Astrocyte (in vitro differentiated cells and primary cell): ENCODE data around the gene NR3C1. TPM values are rescaled to one million over a fixed set of nuclear protein-coding genes. Genes with fewer than 3 reads are reported as not detected.
A peak's percentile ranks its signal among the peaks of the same experiment; 100 is the strongest.

Experiments used
- DNase-seq: peaks from one replicate; pipeline ENCODE4 v3.0.0-alpha.2; 2010; ENCODE audit warnings: low read depth
- FAIRE-seq: peaks from 2 replicates; lab custom pipeline; 2011; peaks lifted over from hg19 to GRCh38; lab: Jason Lieb, UNC
- H2AFZ ChIP-seq: 2 replicates; pipeline ENCODE4 v1.6.0; 2012; ENCODE audit warnings: low read depth, low read length, inconsistent platforms
- H3K27ac ChIP-seq: 2 replicates; pipeline ENCODE4 v1.5.1; 2011; ENCODE audit warnings: low read depth, low read length, inconsistent platforms
- H3K27me3 ChIP-seq: 2 replicates; pipeline ENCODE4 v1.6.0; 2011; ENCODE audit warnings: low read length, inconsistent platforms; ENCODE audit not compliant: insufficient read depth
- H3K36me3 ChIP-seq: 2 replicates; pipeline ENCODE4 v1.5.1; 2011; ENCODE audit warnings: low read length, inconsistent platforms; ENCODE audit not compliant: insufficient read depth
- H3K4me1 ChIP-seq: 2 replicates; pipeline ENCODE4 v1.5.1; 2011; ENCODE audit warnings: low read length, inconsistent platforms; ENCODE audit not compliant: insufficient read depth
- H3K4me2 ChIP-seq: 2 replicates; pipeline ENCODE4 v1.6.0; 2012; ENCODE audit warnings: low read length, inconsistent platforms
- H3K4me3 ChIP-seq: 2 replicates; pipeline ENCODE4 v1.5.1; 2011; ENCODE audit warnings: low read depth, mild to moderate bottlenecking, low read length, inconsistent platforms; ENCODE audit not compliant: insufficient read depth
- H3K79me2 ChIP-seq: 2 replicates; pipeline ENCODE4 v1.6.0; 2012; ENCODE audit warnings: mild to moderate bottlenecking, low read length, inconsistent platforms; ENCODE audit not compliant: insufficient read depth
- H3K9ac ChIP-seq: 2 replicates; pipeline ENCODE4 v1.6.0; 2012; ENCODE audit warnings: mild to moderate bottlenecking, low read length, inconsistent platforms
- H3K9me3 ChIP-seq: 2 replicates; pipeline ENCODE4 v1.5.1; 2012; ENCODE audit warnings: low read depth, mild to moderate bottlenecking, low read length, inconsistent platforms; ENCODE audit not compliant: insufficient read depth
- H4K20me1 ChIP-seq: 2 replicates; pipeline ENCODE4 v1.6.0; 2012; ENCODE audit warnings: low read length, inconsistent platforms; ENCODE audit not compliant: insufficient read depth
- H3K27ac Mint-ChIP-seq: one replicate; pipeline ENCODE4 v1.8.0; 2021; ENCODE audit warnings: mild to moderate bottlenecking, mixed read lengths; ENCODE audit not compliant: unreplicated experiment
- H3K27me3 Mint-ChIP-seq: one replicate; pipeline ENCODE4 v1.8.0; 2021; ENCODE audit warnings: low read depth, mixed read lengths; ENCODE audit not compliant: unreplicated experiment
- H3K36me3 Mint-ChIP-seq: one replicate; pipeline ENCODE4 v1.8.0; 2021; ENCODE audit warnings: low read depth, mixed read lengths; ENCODE audit not compliant: unreplicated experiment
- H3K4me1 Mint-ChIP-seq: one replicate; pipeline ENCODE4 v1.8.0; 2021; ENCODE audit warnings: low read depth, mixed read lengths; ENCODE audit not compliant: unreplicated experiment
- H3K4me3 Mint-ChIP-seq: one replicate; pipeline ENCODE4 v1.8.0; 2021; ENCODE audit warnings: mild to moderate bottlenecking, moderate library complexity, mixed read lengths; ENCODE audit not compliant: unreplicated experiment
- H3K9me3 Mint-ChIP-seq: one replicate; pipeline ENCODE4 v1.8.0; 2021; ENCODE audit warnings: mild to moderate bottlenecking, mixed read lengths; ENCODE audit not compliant: unreplicated experiment
- EZH2 ChIP-seq: IDR thresholded peaks from 2 replicates; pipeline ENCODE4 v1.6.1; 2012; ENCODE audit warnings: mild to moderate bottlenecking, low read length, inconsistent platforms; ENCODE audit not compliant: insufficient read depth
- total RNA-seq: library from RNA; stranded (reverse); gene quantifications from 2 replicates; pipeline ENCODE4 v1.2.1, GENCODE V29; 2021
- TF ChIP-seq, protein P1 (sequence below): IDR thresholded peaks from 2 replicates; pipeline ENCODE4 v1.5.1; 2011; ENCODE audit warnings: low read depth, mild to moderate bottlenecking, inconsistent platforms, low read length, moderate library complexity; ENCODE audit not compliant: insufficient read depth

Gene NR3C1
- total RNA-seq, 1 donor from 2014 or later, result 35.4 TPM

DNA sequence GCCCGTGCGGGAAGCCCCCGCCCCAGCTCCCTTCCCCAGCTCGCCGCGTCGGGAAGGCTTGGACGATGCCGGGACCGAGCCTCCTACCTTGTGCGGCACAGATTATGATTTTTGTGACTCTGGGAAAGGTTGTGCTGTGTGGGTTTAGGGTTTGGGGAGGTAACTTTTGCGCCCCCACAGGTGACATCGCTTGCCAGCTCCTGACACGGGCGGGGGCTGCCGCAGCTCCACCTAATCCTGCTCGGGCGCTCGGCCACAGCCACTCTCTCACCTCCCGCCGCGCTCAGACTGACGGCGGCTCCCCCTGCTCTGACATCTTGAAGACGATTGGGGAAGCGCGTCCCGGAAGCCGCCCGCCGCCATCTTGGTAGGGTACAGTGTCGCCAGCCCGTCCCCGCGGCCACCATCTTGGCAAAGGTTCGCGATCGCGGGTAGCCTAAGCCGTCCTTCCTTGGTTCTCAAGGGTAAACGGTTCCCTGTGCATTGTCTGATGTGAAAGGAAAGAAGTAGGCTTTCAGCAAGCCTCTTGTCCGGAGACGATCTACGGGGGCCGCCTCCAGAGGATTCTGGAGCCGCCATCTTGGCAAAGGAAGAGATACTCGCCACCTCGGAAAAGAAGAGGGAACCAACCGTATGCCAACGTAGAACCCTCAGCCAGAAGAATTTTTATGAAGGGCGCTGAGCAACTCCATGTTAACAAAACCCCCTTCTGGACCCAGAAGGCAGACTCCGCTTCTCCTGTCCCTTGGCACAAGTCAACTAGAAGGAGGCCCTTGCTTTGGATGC is 1.8 kb upstream of the NR3C1 start:
- H3K27ac ChIP-seq, result peak overlapping the region; percentile 97
- Mint-ChIP-seq H3K9me3 (peaks cover 2% of the 10 kb centered on the region), H3K36me3 (peaks cover 3% of the 10 kb centered on the region), H3K4me1 (peaks cover 14% of the 10 kb centered on the region), H3K27me3 (no peaks in the 10 kb centered on the region), H3K4me3 (peak overlapping the region; percentile 87), H3K27ac (peak overlapping the region; percentile 99)
- H4K20me1 ChIP-seq, result peaks cover 23% of the 10 kb centered on the region
- no peak for TF ChIP-seq EZH2
- TF ChIP-seq, protein P1, sequence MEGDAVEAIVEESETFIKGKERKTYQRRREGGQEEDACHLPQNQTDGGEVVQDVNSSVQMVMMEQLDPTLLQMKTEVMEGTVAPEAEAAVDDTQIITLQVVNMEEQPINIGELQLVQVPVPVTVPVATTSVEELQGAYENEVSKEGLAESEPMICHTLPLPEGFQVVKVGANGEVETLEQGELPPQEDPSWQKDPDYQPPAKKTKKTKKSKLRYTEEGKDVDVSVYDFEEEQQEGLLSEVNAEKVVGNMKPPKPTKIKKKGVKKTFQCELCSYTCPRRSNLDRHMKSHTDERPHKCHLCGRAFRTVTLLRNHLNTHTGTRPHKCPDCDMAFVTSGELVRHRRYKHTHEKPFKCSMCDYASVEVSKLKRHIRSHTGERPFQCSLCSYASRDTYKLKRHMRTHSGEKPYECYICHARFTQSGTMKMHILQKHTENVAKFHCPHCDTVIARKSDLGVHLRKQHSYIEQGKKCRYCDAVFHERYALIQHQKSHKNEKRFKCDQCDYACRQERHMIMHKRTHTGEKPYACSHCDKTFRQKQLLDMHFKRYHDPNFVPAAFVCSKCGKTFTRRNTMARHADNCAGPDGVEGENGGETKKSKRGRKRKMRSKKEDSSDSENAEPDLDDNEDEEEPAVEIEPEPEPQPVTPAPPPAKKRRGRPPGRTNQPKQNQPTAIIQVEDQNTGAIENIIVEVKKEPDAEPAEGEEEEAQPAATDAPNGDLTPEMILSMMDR, result no peak
- H3K9me3 ChIP-seq, result no peaks in the 10 kb centered on the region
- FAIRE-seq (no peak), DNase-seq (peak; percentile 65)
- peaks cover 31% of the 10 kb centered on the region for H3K79me2 ChIP-seq
- peak overlapping the region; percentile 88 for H3K9ac ChIP-seq
- peaks cover under 1% of the 10 kb centered on the region for H3K36me3 ChIP-seq
- H2AFZ ChIP-seq, result peak overlapping the region; percentile 99
- no peaks in the 10 kb centered on the region for H3K27me3 ChIP-seq
- H3K4me1 ChIP-seq, result peaks cover 14% of the 10 kb centered on the region
- peak overlapping the region; percentile 98 for H3K4me2 ChIP-seq
- H3K4me3 ChIP-seq, result peak overlapping the region; percentile 83

DNA sequence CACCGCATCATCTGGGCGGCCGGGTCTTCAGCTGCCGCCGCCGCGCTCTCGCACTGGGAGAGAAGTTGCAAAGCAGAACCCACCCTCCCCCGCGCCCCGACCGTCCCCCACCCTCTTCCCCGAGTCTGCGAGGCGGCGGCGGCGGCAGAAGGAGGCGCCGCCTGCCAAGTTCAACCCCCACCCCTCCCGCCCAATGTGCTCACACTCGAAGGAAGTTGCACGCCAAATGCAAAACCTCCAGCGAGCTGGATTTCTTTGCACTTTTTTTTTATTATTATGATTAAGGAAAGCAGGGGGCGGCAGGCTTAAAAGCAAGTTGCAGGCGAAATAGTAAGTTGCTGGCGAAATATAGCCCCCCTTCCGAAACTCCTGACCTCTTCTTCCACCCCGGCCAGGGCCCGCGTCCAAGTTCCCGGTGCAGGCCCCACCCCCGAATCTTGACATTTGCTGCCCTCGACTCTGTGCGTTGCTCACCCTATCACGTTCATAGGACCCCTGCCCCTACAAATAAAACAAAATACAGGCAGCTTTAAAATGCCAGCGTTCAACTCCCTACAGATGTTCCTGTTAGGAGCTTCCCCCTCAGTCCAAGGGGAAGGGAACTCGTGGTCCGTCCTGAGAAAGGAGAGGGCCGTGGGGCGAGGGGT is 1.1 kb upstream of the NR3C1 start:
- H3K27ac ChIP-seq, result peak overlapping the region; percentile 97
- peaks cover 4% of the 10 kb centered on the region for H3K36me3 Mint-ChIP-seq
- peak overlapping the region; percentile 98 for H3K4me2 ChIP-seq
- peaks cover 38% of the 10 kb centered on the region for H3K79me2 ChIP-seq
- TF ChIP-seq, protein P1, result no peak
- TF ChIP-seq EZH2, result no peak
- peak overlapping the region; percentile 99 for H2AFZ ChIP-seq
- peaks cover 2% of the 10 kb centered on the region for H3K9me3 Mint-ChIP-seq
- peaks cover 17% of the 10 kb centered on the region for H3K4me1 Mint-ChIP-seq
- peak overlapping the region; percentile 90 for H3K27ac Mint-ChIP-seq
- H3K4me1 ChIP-seq, result peaks cover 19% of the 10 kb centered on the region
- peak overlapping the region; percentile 87 for H3K4me3 Mint-ChIP-seq
- H3K36me3 ChIP-seq, result peaks cover 7% of the 10 kb centered on the region
- no peaks in the 10 kb centered on the region for H3K27me3 Mint-ChIP-seq
- peak; percentile 84 for DNase-seq
- no peaks in the 10 kb centered on the region for H3K27me3 ChIP-seq
- no peaks in the 10 kb centered on the region for H3K9me3 ChIP-seq
- peak overlapping the region; percentile 83 for H3K4me3 ChIP-seq
- peak overlapping the region; percentile 92 for H3K9ac ChIP-seq
- H4K20me1 ChIP-seq, result peaks cover 31% of the 10 kb centered on the region
- FAIRE-seq, result no peak

DNA sequence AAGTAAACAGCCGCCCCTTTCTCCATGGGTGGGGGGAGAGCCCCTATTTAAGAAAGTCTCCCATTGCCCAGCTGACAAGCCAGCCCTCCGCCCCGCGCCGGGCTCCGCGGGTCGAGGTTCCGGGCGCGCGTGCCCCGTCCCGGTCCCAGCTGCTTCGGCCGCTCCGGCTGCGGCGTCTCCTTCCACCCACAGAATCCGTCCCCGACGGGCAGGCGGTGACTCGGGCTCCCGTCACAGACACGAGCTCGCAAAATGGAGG is 223 bp downstream of the NR3C1 start:
- peak overlapping the region; percentile 70 for H2AFZ ChIP-seq
- Mint-ChIP-seq H3K36me3 (peaks cover 8% of the 10 kb centered on the region), H3K4me3 (peak overlapping the region; percentile 79), H3K27me3 (no peaks in the 10 kb centered on the region), H3K4me1 (peaks cover 22% of the 10 kb centered on the region), H3K9me3 (peaks cover 2% of the 10 kb centered on the region), H3K27ac (no peak overlapping the region)
- H3K27ac ChIP-seq, result peak overlapping the region; percentile 92
- peak overlapping the region; percentile 98 for H3K4me2 ChIP-seq
- peak overlapping the region; percentile 92 for H3K4me3 ChIP-seq
- H4K20me1 ChIP-seq, result peaks cover 37% of the 10 kb centered on the region
- H3K27me3 ChIP-seq, result no peaks in the 10 kb centered on the region
- peaks cover 10% of the 10 kb centered on the region for H3K36me3 ChIP-seq
- H3K9ac ChIP-seq, result peak overlapping the region; percentile 92
- peaks cover 21% of the 10 kb centered on the region for H3K4me1 ChIP-seq
- peaks cover 51% of the 10 kb centered on the region for H3K79me2 ChIP-seq
- TF ChIP-seq, protein P1, result no peak
- no peak for TF ChIP-seq EZH2
- FAIRE-seq, result no peak
- no peak for DNase-seq
- H3K9me3 ChIP-seq, result no peaks in the 10 kb centered on the region
